H1 (cell line): ENCODE measurements around the gene NAT10.

Source experiments
- CEBPB ChIP-seq: IDR thresholded peaks from 2 replicates; pipeline ENCODE4 v1.6.1; 2012; ENCODE audit warnings: low read depth, low read length
- CTCF ChIP-seq, 3 experiments: IDR thresholded peaks; 1 replicate in 2 of 3; 2 replicates in 1 of 3; pipeline versions ENCODE4 v1.5.1 to v1.6.1; 2011; ENCODE audit warnings: low read length in 3 of 3, mild to moderate bottlenecking in 3 of 3, inconsistent platforms in 2 of 3, low read depth in 1 of 3, moderate library complexity in 1 of 3; ENCODE audit not compliant: insufficient read depth in 1 of 3; ENCODE audit errors: control extremely low read depth in 1 of 3
- KDM1A ChIP-seq: fragments of 200-600, 300-600 bp; sonication (generic); IDR thresholded peaks from 2 replicates; pipeline ENCODE4 v1.7.1; 2016; ENCODE audit warnings: mild to moderate bottlenecking, low read length, borderline replicate concordance
- MAX ChIP-seq: IDR thresholded peaks from 2 replicates; pipeline ENCODE4 v1.6.1; 2012; ENCODE audit warnings: inconsistent platforms
- POLR2A ChIP-seq, 2 experiments: IDR thresholded peaks; 1 replicate in 1 of 2; 2 replicates in 1 of 2; pipeline ENCODE4 v1.6.1; 2011; ENCODE audit warnings: low read depth in 2 of 2, low read length in 2 of 2, mild to moderate bottlenecking in 2 of 2; ENCODE audit errors: control extremely low read depth in 1 of 2
- SUZ12 ChIP-seq: fragments of 200-600 bp; sonication (generic); IDR thresholded peaks from 2 replicates; pipeline ENCODE4 v1.6.1; 2012; ENCODE audit warnings: mild to moderate bottlenecking, inconsistent platforms, low read length, moderate library complexity, mixed read lengths

GRCh38 chr11:34064291-34064690, 41.1 kb upstream of the NAT10 start:
- TF ChIP-seq POLR2A (IDR thresholded peaks at IDR 0.05; ENCODE audit: control extremely low read depth in 1 of 2, low read depth in 2 of 2, low read length in 2 of 2) (no peak), CEBPB (no peak), KDM1A (no peak), MAX (no peak), CTCF (IDR thresholded peaks at IDR 0.05; ENCODE audit: control extremely low read depth in 1 of 3, insufficient read depth in 1 of 3, low read depth in 1 of 3, low read length in 3 of 3) (no peak), SUZ12 (no peak)
